GM11168 (cell line): Measurements from ENCODE around the gene TCEAL9.
"Not testable (repeated sequence)": the region's sequence is repeated elsewhere in the genome, so short reads cannot be mapped to it uniquely, and the experiment has no call there.

Experiments
- in situ Hi-C: fragments of 300-500 bp; cut with MboI; formaldehyde crosslinking; loops from one replicate; pipeline ENCODE4 v1.12.0; 2022; ENCODE audit warnings: low sequenced_read_pairs; ENCODE audit not compliant: unreplicated experiment

The TCEAL9 gene

DNA sequence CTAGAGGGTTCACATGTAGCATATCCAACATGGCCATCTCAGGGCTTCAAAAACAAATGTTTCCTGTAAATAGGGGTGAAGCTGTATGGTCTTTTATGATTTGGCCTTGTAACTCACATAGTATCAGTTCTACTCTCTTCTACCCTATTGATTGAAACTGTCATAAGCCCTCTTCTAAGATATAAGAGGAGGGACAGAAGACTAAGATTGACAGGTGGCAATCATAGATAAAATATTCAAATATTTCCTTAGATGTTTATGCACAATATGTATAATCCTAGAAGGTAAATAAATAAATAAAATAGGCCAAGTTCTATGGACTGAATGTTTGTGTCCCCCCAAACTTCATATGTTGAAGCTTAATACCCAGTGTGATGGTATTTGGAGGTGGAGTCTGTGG, 13.2 kb downstream of the TCEAL9 start:
- in situ Hi-C loops: no loop called here

DNA sequence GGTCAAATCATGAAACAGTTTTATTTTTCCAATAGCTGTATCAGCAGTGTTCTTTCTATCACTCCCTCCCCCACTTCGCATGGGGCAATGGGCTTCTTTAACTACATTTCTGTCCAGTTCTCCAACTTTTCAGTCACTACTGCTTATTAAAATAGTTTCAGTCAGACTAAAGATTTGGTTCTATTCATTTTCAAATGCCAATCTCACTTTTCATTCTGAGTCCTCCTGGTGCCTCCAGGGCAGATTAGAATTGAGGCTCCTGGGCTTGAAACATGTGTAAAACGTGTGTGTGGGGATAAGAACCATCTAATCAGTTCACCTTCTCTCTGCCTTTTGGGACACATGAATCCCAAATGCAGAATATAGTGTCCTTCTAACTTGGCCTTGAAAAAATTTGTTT, 16.6 kb downstream of the TCEAL9 start:
- in situ Hi-C loops: no loop called here

DNA sequence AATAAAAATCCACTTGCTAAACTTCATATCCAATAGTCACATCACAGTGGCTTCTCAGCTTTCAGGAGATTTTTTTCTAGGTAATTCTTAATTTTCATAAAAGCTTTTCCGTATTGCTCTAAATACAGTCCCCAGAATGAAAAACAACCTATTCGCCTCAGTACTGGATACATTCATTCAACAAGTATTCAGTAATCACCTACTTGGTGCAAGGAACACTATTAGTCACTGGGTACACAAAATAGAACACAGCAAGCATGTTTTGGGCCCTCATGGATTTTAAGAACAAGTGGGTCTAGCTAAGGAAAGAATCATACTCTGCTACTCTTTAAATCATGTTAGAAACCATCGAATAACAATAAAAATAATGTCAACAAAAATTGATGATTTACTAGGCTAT, 17.3 kb downstream of the TCEAL9 start:
- in situ Hi-C loops: no loop called here

GRCh38 chrX:103376118-103376978, 20.0 kb downstream of the TCEAL9 start, which contains the start of gene BEX3:
Gene BEX3, plus strand, starts transcription at chrX:103376538. Its CDS starts 984 bp downstream, at chrX:103377522.
- in situ Hi-C loops: no loop called here

- in situ Hi-C loops: no loop called here
Measured at GRCh38 chrX:103376979-103377324, 20.6 kb downstream of the TCEAL9 start.

DNA sequence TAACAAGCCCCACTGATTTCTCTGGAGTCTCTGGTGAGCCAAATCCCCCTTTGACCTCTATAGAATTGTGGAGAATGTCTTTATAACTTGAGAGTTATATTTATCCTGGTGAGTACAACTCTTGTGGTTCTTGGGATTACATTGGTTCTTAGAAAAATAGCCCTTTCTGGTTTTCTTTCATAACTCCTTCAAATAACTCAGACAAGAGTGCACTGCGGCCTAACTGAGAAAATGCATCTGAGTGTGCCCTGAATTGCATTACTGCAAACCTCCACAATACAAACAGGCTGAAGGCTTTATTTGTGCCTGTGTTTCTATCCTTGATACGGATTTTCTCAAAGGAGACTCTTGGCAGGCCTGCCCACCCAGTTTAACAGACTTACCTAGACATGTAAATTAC, 22.7 kb downstream of the TCEAL9 start:
- in situ Hi-C loops: no loop called here

GRCh38 chrX:103382877-103383276, 26.6 kb downstream of the TCEAL9 start:
- in situ Hi-C loops: no loop called here

GRCh38 chrX:103384672-103385071, 28.4 kb downstream of the TCEAL9 start:
- in situ Hi-C loops: no loop called here

GRCh38 chrX:103385283-103385830, 29.1 kb downstream of the TCEAL9 start:
- in situ Hi-C loops: not testable (repeated sequence)

- in situ Hi-C loops: no loop called here
Measured at GRCh38 chrX:103386332-103386731, 30.0 kb downstream of the TCEAL9 start.

DNA sequence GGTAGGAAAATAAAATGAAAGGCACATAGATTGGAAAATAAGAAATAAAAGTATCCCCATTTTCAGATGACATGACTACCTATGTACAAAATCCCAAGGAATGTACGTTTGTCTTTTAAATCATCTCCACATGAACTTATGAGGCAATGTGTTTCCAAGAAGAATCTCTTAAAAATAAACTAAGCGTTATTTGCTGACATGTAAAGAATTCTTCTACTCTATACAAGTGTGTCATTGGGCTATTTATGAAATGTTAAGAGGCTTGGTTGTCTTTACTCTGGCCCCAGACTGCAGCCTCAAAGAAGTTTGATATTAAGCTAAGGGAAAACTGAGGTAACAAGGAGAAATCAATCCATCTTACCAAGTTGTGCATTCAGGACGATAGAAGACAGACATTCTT, 37.2 kb downstream of the TCEAL9 start:
- in situ Hi-C loops: no loop called here

- in situ Hi-C loops: no loop called here
Measured at GRCh38 chrX:103396186-103396585, 39.9 kb downstream of the TCEAL9 start.

DNA sequence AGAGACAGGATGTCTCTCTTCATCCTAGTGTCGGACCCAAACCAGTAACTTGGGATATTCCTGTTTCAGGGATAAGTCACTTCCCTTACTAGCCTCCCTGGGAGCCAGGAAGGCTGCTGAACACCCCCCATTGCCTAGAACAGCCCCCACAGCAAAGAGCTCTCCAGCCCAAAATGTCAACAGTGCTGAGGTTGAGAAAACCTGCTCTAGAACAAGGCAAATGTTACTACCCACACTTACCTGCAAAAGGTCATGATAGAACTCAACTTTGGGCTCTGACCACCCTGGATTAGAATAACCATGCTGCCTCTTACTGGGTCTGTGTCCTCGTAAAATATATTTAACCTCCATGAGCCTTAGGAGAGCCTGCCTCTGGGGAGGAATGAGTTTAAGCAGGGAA, 40.4 kb downstream of the TCEAL9 start:
- in situ Hi-C loops: no loop called here

DNA sequence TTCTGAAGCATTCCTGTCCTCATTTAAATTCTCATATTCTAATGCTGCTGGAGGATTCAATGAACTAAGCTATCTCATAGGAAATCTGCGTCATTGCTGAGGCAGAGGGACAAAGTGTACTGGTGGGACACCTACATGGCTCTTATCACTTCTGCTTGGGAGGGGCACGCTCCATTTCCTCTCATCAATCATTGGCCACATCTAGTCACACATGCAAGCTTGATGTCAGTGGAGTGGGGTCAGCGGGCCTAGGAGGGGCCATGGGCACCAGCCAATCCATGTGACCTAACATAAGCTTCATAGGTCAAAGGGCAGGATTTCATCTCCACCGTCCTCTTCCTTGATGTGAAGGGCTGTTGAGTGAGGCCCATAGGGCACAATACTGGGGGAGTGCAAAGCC, 41.4 kb downstream of the TCEAL9 start:
- in situ Hi-C loops: no loop called here

GRCh38 chrX:103398421-103398864, 42.1 kb downstream of the TCEAL9 start:
- in situ Hi-C loops: no loop called here

DNA sequence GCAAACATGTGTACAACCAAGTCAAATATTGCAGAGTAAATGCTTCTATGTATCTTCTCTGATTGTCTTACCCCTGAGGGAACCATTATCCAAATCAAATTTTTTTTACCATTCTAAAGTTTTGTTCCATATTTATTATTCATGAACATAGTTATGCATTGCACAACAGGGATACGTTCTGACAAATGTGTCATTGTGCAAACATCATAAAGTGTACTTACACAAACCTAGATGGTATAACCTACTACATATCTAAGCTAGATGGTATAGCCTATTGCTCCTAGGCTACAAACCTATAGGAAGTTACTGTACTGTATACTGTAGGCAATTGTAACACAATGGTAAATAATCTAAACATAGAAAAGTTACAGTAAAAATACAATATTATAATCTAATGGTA, 43.4 kb downstream of the TCEAL9 start:
- in situ Hi-C loops: no loop called here

DNA sequence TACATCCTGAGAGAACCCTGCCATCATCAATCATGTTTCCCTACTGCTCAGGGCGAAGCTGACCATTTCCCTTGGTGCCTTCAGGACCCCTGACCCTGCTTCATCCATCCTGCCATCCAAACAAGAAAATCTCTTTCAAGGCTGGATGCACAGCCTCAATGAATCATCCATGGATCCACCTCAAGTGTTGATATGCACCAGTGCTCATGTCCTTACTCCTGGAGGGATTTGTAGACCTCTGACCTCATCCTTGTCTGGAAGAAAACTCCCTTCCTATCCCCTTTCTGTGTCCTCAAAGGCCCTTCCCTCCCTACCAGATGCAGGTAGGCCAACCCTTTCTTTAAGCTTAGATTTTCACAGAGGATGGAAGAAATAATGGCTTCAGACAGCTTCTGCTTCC, 44.6 kb downstream of the TCEAL9 start:
- in situ Hi-C loops: no loop called here

DNA sequence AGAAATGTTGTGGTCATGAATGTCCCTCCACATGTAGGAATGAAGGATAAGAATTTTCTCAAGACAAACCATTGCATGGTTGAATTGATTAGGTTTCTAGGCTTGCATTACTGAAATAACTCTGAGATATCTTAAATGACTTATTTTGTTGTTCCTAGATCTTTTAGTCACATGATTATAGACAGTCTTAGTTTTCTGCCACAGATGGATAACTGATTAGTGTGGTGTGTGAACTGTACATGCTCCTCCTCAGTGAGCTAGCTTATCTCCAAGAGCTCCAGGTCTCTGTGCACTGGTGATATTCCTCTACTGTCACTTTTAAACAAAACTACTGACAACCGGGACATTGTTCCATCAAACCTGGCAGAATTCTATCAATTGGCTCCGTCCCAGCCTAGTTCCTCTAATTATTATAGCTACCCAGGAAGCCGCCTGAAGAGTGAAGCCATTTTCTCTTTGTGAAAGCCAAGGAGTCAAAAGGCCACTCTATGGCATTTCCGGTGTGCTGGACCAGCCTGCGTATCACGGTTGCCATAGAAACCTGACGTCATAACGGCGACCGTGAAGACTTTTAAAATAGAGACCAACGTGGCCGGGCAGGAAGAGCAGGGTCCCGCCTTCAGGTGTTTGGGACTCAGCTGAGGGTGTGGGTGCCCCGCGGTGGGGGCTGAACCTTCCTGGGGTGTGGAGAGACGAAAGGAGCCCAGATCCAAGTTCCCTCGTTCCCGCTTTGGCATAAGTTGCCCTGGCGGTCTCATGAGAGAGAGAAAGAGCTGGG, 48.1 kb downstream of the TCEAL9 start:
- in situ Hi-C loops: no loop called here

DNA sequence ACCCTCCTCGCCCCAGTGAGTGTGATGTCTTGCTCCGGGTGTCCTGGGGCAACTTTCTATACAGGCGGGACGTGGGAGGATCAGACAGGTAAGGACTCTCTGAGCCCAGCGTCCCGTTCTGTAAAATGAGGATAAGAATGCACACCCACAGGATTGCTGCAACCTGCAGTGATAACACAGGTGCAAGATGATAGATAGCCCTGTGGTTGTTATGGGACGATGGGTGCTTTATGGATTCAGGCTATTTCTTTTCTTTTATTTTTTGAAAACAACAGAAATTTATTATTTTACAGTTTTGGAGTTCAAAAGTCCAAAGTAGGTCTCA, 48.7 kb downstream of the TCEAL9 start:
- in situ Hi-C loops: no loop called here

DNA sequence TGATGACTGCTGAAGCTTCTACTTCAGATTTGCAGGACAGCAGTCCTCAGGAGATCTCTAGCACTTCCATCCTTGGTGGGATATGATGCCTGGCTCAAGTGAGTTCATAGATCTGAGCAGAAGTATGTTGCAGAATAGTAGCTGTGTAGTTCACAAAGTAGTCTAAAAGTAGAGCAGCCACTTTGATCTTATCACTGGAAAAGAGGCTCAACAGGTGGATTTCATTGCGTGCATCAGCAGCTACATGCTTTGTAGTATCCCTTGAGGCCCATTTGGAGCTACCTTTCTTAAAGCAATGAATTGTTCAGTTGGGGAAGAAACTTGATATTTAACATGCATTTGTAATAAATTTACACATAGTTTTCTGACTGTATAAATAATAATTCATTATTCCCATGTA, 50.0 kb downstream of the TCEAL9 start:
- in situ Hi-C loops: no loop called here

DNA sequence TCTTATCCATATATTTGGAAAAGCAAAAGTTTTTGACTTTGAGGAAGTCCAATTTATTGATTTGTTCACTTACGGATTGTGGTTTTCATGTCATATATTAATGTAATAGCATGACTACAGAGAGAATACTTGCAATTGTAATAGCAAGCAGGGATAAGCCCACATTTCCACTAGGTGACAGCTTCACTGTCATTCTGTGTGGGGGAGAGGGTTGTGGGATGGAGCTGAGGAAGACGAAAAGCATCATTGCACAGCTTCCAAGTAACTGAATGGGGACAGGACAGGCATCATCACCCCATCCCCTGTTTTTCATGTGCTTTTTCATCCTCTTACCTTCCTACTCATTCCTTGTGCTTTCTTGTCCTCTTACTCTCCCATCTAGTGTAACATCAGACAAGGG, 51.5 kb downstream of the TCEAL9 start:
- in situ Hi-C loops: no loop called here
